Measurements from ENCODE around the gene PTPRN2.

Gene PTPRN2

DNA sequence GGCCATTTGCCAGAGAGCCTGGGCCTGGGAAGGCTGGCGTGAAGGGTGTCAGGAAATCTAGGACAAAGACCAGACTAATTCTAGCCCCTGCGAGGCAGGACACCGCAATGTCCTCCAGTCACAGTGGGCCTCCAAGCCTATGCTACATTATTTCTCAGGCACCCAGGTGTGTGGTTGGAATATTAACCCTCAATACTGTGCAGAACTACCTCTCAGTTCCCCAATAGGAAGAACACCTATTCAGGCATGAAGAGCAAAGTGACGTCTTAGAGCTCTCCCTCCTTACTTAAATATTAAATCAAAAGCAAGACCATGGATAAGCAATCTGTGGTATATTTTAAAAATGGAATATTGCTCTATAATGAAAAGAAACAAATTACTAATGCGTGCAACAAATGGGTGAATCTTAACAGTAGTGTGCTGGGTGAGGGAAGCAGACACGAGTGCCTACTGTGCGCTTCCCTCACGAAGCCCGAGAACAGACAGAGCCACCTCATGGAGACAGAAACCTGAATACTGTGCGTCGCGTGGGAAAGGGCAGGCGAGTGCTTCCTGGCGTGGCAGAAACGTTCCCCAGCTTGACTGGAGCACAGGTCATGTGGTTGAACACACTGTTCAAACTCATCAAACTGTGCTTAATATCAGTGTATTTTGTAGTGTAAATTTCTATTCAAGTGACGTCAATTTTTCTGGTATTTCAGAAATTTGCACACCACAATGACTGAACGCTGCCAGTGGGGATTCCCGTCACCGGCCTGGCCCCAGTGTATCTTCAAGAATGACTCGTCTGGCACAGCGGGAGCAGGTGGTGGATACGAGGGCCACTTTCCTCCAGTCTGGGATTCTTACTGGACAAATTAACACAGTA is 15.5 kb upstream of the PTPRN2 start:
- no peak for DNase-seq (ENCODE audit: low read depth in 2 of 2)

- DNase-seq (ENCODE audit: low read depth in 2 of 2) = no peak
These were observed 14.4 kb upstream of the PTPRN2 start for GRCh38 chr7:158602041-158602440.

DNA sequence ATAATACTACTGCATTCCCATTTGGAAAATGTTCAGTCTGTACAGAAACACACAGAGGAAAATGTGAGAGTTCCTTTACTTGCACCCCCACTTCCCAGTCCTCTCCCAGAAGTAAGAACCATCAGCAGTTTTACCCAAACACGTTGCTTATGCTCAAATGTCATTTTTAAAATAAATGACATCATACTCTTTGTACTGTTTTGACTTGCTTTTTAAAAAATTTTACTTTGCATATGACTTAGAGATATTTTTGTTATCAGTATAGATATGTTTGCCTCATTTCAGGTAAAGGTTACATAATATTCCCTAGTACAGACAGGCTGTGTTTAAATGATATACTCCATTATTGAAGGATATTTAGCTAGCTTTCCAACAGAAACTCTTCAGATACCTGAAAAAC is 13.5 kb upstream of the PTPRN2 start:
- DNase-seq (ENCODE audit: low read depth in 2 of 2) = no peak

- DNase-seq (ENCODE audit: low read depth in 2 of 2) = no peak
These were observed 9.1 kb upstream of the PTPRN2 start for GRCh38 chr7:158596745-158597144.

GRCh38 chr7:158596309-158596708 is 8.7 kb upstream of the PTPRN2 start:
- DNase-seq (ENCODE audit: low read depth in 2 of 2) = no peak

GRCh38 chr7:158595068-158595467 is 7.4 kb upstream of the PTPRN2 start:
- no peak for DNase-seq (ENCODE audit: low read depth in 2 of 2)

- DNase-seq (ENCODE audit: low read depth in 2 of 2) = no peak
These were observed 4.9 kb upstream of the PTPRN2 start for GRCh38 chr7:158592541-158592940.

DNA sequence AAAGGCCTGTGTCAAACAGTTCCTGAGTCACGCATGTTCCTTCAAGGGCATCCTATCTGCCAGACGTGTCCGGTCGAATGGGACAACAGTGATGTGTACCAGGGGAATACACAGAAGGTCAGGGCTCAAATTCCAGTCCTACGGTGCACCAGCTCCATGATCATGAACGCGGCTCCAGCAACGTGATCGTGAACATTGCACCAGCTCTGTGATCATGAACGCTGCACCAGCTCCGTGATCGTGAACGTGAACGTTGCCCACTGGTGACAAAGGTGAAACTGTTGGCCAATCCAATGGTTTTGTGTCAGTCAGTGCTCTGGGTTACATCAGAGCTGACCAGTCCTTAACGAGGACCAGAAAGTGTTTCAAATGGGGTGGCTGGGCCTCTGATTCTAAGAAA is 4.3 kb upstream of the PTPRN2 start:
- DNase-seq (ENCODE audit: low read depth in 2 of 2) = no peak

DNA sequence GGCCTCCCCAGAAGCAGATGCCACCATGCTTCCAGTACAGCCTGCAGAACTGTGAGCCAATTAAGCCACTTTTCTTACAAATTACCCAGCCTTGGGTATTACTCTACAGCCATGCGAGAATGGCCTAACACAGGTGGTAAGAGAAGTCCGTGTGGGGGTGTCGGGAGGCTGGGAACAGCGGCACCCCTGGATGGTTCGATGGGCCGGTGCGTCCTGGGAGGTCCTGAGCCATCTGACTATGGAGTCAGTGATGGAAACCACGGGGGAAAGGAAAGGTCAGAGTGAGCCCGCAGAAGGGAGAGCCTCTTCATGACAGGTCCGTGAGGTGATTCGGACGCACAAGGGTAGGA is 2.5 kb upstream of the PTPRN2 start:
- DNase-seq (ENCODE audit: low read depth in 2 of 2) = no peak

DNA sequence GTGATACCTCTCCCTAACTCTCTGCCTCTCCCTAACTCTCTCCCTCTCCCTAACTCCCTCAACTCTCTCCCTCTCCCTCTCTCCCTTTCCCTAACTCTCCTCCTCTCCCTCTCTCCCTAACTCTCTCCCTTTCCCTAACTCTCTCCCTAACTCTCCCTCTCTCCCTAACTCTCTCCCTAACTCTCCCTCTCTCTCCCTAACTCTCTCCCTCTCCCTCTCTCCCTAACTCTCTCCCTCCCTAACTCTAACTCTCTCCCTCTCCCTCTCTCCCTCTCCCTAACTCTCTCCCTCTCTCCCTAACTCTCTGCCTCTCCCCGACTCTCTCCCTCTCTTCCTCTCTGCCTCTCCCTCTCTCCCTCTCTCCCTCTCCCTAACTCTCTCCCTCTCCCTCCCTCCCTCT is 2.0 kb upstream of the PTPRN2 start:
- DNase-seq (ENCODE audit: low read depth in 2 of 2) = no peak

GRCh38 chr7:158588878-158589442 is 1.3 kb upstream of the PTPRN2 start:
- no peak for DNase-seq (ENCODE audit: low read depth in 2 of 2)

DNA sequence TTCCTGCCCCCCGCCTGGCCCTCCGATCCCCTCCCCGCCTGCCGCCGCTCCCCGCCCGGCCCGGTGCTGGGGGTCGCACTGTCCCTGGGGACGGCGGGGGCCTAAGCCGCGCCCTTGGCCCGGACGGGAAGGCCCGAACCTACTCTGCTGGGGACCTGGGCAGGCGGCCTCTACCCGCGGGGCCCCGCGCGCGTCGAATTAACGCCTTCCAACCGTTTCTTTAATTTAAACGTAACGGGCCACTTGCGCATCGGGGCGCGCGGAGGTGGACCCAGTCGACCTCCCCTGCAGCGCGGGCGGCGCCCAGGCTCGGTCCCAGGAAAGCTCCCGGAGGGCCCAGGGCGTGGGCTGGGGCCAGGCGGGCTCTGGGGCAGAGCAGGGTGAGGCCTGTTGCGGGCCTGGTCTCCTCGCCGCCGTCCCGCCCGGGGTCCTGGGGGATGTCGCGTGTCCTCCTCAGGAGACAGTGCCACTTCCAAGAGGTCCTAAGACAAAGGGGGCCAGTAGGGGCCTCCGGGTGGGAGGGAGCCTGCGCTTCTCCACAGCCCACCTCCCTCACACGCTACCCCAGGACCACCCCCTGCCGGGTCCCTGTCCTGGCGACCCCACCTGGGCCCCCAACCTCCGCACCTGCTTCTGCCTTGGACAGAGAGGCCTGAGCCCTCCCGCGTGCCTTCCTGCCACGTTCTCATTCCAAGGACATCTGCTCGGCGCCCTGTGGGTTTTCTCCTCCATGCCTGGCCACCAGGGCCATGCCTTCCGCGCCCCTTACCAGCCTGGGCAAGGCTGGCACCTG is 658 bp upstream of the PTPRN2 start:
- no peak for DNase-seq (ENCODE audit: low read depth in 2 of 2)

DNA sequence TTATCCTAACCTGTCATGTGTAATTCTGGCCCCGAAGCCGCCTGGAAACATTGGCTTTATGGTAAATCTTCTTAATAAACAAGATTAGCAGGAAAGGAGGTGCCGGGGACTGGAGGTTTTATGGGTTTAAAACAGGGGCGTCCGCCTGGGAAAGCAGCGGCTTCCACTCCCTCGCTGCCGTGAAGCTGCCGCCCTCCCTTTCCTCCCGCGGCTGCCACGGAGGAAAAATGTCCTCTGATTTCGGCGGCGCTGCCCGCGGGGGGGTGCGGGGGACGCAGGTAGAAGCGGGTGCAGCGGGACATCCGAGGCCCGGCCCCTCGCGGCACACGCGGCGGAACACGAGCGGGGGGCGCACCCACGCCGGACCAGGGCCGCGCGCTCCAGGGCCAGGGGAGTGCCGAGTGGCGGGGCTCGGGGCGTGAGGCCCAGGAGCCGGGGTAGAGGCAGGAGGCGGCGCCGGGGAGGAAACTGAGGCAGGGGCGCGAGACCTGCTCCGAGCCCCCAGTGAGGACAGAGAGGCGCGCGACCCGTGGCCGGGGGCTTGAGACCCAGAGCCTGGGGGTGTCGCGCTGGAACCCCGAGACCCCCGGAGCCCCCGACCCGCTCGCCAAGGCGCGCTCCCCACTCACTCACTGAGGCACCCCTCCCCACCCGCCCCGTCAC is 993 bp downstream of the PTPRN2 start:
- no peak for DNase-seq (ENCODE audit: low read depth in 2 of 2)

- no peak for DNase-seq (ENCODE audit: low read depth in 2 of 2)
These were observed 1.7 kb downstream of the PTPRN2 start for GRCh38 chr7:158585721-158586498.

DNA sequence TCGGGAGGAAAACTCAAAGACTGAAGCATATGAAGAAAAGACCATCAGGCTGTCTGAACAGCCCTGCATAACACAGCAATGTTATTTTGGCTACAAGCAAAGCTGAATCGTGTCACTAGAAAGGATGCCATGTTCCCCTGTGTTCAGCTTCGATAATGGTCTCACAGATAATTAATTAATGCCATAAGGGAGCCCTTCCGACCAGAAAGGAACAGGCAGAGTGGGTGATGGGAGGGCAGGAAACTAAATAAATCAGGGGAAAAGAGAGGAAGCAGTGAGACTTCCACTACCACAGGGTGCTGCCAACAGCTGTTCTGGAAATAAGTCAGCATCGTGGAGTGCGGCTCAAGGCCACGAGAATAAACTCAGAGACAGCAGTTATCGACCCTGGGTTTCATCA is 3.2 kb downstream of the PTPRN2 start:
- DNase-seq (ENCODE audit: low read depth in 2 of 2) = no peak

DNA sequence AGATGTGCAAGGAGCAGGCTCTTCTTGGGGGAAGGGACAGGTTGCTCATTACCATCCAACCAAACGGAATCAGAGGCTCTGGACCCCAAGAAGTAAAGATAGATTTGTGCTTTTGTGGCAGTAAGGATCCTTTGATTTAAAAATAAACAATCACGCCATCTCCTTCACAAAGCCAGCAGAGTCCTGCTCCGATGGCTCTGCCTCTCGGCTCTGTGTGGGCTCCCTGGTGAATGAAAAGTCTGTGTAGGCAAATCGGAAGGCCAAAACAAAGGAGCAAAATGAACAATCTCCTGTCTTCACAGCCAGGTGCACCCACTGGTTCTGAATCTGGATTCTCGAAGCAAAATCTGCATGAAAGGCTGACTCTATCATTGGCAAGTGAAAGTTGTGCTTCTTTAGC is 3.8 kb downstream of the PTPRN2 start:
- DNase-seq (ENCODE audit: low read depth in 2 of 2) = no peak

- DNase-seq (ENCODE audit: low read depth in 2 of 2) = no peak
These were observed 4.5 kb downstream of the PTPRN2 start for GRCh38 chr7:158583143-158583542.

DNA sequence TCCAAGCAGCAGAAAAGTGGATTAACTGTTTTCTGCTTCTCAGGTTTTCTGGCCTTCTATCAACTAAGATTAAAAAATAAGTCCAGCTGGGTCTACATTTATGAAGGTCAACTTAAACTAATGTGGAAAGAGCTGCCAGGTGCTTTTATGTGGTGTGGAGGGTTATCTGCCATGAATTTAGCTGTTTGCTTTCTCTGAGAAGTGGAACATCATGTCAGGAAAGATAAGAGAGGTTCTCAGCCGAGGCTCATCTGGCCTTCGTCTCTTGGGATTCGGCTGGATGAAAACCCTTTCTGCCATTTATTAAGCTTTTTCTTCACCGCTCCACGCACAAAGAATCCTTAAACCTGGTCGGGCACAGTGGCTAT is 5.5 kb downstream of the PTPRN2 start:
- DNase-seq (ENCODE audit: low read depth in 2 of 2) = no peak

DNA sequence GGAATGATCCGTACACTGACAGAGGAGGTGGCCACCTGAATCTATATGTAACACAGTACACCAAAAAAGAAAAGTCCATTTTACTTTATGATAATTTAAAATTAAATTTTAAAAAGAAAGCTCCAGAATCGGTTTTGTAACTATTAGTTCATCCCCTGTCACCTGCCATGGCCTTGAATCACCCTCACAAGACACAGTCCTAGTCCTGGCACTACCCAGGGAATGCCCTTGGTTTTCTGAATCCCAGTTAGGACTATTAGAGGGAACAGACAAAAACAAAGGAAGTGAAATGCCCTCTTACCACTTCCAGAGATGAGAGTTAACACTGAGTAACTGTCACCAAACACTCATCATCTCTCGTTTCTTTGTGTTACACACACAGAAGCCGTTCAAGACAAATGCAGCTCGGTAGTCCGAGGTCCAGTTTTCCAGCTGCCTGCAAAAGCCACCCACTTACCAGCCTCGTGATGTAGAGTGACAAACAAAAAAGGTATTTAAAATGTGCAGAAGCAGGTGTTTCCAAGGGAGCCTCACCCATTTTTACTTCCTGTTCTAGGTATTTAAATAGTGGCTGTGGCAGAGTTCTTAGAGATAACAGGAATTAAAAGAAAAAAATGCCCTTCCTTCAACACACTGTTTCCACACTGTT is 6.1 kb downstream of the PTPRN2 start:
- DNase-seq (ENCODE audit: low read depth in 2 of 2) = no peak

GRCh38 chr7:158579662-158580646 is 7.7 kb downstream of the PTPRN2 start:
- DNase-seq (ENCODE audit: low read depth in 2 of 2) = no peak

All from stimulated activated CD8-positive, alpha-beta memory T cell treated with anti-CD3 and anti-CD28 coated beads, Interleukin-15, amount 100 ng/mL, for 48 hours (primary cell).